Astrocyte of the cerebellum (primary cell): ENCODE data around the gene B3GALT6.
"Not testable (repeated sequence)": the region's sequence is repeated elsewhere in the genome, so short reads cannot be mapped to it uniquely, and the experiment has no call there.

Source experiments
- DNase-seq: peaks from one replicate; pipeline ENCODE4 v3.0.0-alpha.2; 2011; ENCODE audit warnings: low read depth
- H3K4me3 ChIP-seq: 2 replicates; pipeline ENCODE4 v1.5.1; 2011; ENCODE audit warnings: mild to moderate bottlenecking, low read depth, low read length, moderate library complexity
- CTCF ChIP-seq: IDR thresholded peaks from 2 replicates; pipeline ENCODE4 v1.5.1; 2012; ENCODE audit warnings: low read length, low read depth, moderate library complexity, mild to moderate bottlenecking; ENCODE audit errors: missing control alignments
- in situ Hi-C: cut with HindIII; loops from 2 replicates; pipeline ENCODE4 v1.10.0; 2017; ENCODE audit warnings: low sequenced_read_pairs

Gene B3GALT6

DNA sequence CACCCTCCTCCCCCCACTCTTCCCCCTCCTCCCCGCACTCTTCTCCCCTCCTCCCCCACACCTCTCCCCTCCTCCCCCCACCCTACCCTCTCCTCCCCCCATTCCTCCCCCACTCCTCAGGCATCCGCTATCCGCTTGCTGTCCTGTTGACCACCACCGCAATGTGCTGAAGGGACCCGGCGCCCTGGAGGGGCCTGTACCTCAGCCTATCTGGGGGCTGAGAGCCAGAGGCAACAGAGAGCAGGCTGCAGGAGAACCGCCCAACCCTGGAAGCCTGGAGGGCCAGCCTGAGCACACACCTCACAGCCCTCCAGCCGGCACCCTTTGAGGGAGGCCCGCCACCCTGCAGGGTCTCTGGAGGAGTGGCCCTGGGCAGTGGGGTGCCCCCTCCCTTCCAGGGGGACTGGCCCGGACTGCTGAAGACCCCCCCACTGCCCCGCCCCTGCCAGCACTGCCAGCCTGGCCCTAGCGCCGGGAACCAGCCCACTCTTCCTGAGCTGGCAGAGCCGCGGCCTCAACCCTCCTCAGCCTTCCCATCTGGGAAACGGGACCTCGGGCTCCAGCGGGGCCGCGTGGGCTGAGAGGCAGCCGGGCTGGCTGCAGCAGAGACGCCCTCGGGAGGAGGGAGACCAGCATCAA lies 13.3 kb downstream of the B3GALT6 start:
- in situ Hi-C loops = no loop called here
- no peak for TF ChIP-seq CTCF
- no peak overlapping the region for H3K4me3 ChIP-seq
- DNase-seq = no peak

- TF ChIP-seq CTCF = no peak
- in situ Hi-C loops = no loop called here
- DNase-seq = no peak
- H3K4me3 ChIP-seq = no peak overlapping the region
Measured at GRCh38 chr1:1245817-1246576, 14.0 kb downstream of the B3GALT6 start.

DNA sequence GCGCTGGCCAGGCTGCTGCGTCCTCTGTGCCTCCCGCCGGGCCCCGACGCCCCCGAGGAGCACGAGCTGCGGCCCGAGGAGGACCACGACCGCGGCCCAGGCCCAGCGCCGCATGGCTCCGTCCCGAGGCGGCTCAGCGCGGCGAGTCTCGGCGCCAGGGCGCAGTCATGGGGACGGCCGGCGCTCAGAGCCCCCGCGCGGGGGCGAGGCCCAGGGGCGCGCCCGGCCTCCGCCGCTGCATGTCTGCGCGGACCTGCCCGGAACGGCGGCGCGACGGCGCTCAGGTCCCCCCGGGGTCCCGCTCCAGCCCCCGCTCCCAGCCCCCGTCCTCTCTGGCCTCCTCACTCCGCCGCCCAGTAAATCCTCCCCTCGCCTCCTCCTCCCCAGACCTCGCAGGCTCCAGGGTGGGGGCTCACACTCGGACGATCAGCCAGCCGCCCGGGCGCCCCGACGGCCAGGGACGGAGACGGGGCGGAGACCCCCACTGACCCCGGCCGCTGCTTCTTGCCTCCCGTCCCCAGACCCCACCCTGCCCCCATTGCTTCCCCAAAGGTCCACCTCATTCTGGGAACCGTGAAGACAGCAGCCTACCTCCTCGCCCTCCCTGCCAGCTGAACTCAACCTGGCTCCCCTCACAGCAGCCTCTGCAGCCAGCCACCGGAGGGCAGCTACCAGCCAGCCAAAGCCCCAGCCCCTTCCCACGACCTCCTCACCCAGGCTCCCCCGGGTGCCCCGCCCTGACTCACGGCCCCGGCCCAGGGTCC lies 14.7 kb downstream of the B3GALT6 start, which contains the start of gene C1QTNF12:
Gene C1QTNF12, minus strand, starts transcription at position 146 of the 764 bp plus-strand sequence. Its CDS starts 32 bp downstream, at position 114.
- no peak for TF ChIP-seq CTCF
- in situ Hi-C loops = no loop called here
- H3K4me3 ChIP-seq = no peak within 1 kb of the TSS
- no peak for DNase-seq

DNA sequence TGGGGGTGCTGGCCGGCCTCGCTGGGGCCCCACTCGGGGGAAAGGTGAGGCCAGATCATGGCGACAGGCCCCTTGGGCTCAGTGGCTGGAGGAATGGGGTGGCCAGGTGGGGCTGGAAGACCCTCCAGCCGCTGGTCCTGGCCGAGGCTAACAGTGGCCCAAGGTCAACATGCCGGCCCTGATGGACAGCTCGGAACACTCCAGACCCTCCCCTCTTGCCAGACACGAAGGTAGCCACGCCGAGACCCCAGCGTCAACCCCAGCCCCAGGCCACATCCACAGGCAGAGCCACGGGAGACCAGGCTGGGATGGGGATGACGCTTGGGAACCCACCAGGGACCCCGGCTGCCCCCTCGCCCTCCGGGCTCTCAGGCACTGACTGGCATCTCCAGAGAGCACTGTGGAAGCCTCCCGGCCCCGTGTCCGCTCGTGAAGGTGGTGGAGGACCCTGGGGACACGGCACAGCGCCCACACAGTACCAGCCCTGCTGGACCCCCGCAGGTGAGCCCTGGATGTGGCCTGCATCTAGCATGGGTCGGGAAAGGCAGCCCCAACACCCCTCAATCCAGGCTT lies 15.4 kb downstream of the B3GALT6 start:
- H3K4me3 ChIP-seq = no peak overlapping the region
- TF ChIP-seq CTCF = no peak
- in situ Hi-C loops = no loop called here
- no peak for DNase-seq

- DNase-seq, H3K4me3 ChIP-seq, in situ Hi-C loops: not testable (repeated sequence)
Measured at GRCh38 chr1:1248009-1248913, 16.2 kb downstream of the B3GALT6 start.

- no peak overlapping the region for H3K4me3 ChIP-seq
- no peak for DNase-seq
- TF ChIP-seq CTCF = no peak
- in situ Hi-C loops = no loop called here
Measured at GRCh38 chr1:1250786-1251284, 18.8 kb downstream of the B3GALT6 start.
